PC-9 (cell line): ENCODE data around the gene SUN1. TPM values are rescaled to one million over a fixed set of nuclear protein-coding genes. Genes with fewer than 3 reads are reported as not detected.

Experiments used
- BruUV-seq: library from RNA; stranded (reverse); fragments of 400-500 nt; replicated peaks from 2 replicates; lab custom pipeline; 2021; lab: Mats Ljungman, UMichigan
- CTCF ChIA-PET: fragments of 300-600 bp; sonication (Branson Sonifier 250); formaldehyde crosslinking; loops from one replicate; lab custom pipeline; 2022; ENCODE audit warnings: antibody characterized with exemption; lab: Charles Lee
- POLR2A ChIA-PET: fragments of 300-600 bp; sonication (Branson Sonifier 250); formaldehyde crosslinking; loops from one replicate; lab custom pipeline; 2022; ENCODE audit warnings: antibody characterized with exemption; ENCODE audit not compliant: unreplicated experiment; lab: Charles Lee
- DNase-seq, 2 experiments: peaks; one replicate each; pipeline versions ENCODE4 v3.0.0 to v3.0.0-alpha.2; 2015 to 2022; ENCODE audit warnings: mixed read lengths in 1 of 2
- H2AFZ ChIP-seq: fragments of 200-600 bp; sonication (generic); 2 replicates; pipeline ENCODE4 v1.8.1; 2017; ENCODE audit warnings: antibody characterized with exemption
- H3F3A ChIP-seq: fragments of 200-600 bp; sonication (generic); 2 replicates; pipeline ENCODE4 v1.8.1; 2017; ENCODE audit warnings: antibody characterized with exemption, mild to moderate bottlenecking, low read depth; ENCODE audit not compliant: insufficient read depth
- H3K27ac ChIP-seq: fragments of 200-600 bp; sonication (generic); 2 replicates; pipeline ENCODE4 v1.6.1; 2016; ENCODE audit warnings: mixed run types
- H3K27me3 ChIP-seq: fragments of 200-600 bp; sonication (generic); 2 replicates; pipeline ENCODE4 v1.6.1; 2016; ENCODE audit warnings: low read depth, mixed run types; ENCODE audit not compliant: insufficient read depth
- H3K36me3 ChIP-seq: fragments of 200-600 bp; sonication (generic); 2 replicates; pipeline ENCODE4 v1.6.1; 2016; ENCODE audit warnings: low read depth, mixed run types
- H3K4me1 ChIP-seq: fragments of 200-600 bp; sonication (generic); replicated peaks from 2 replicates; pipeline ENCODE4 v1.6.1; 2016; ENCODE audit warnings: mixed run types; ENCODE audit not compliant: insufficient read depth
- H3K4me2 ChIP-seq: fragments of 200-600 bp; sonication (generic); 2 replicates; pipeline ENCODE4 v1.6.1; 2017; ENCODE audit warnings: mixed run types
- H3K4me3 ChIP-seq: fragments of 200-600 bp; sonication (generic); 2 replicates; pipeline ENCODE4 v1.6.1; 2016; ENCODE audit warnings: mixed run types
- H3K79me2 ChIP-seq: fragments of 200-600 bp; sonication (generic); 2 replicates; pipeline ENCODE4 v1.6.1; 2017; ENCODE audit warnings: low read depth, mixed run types
- H3K9me2 ChIP-seq: fragments of 200-600 bp; sonication (generic); 2 replicates; pipeline ENCODE4 v1.8.1; 2017; ENCODE audit warnings: mild to moderate bottlenecking; ENCODE audit not compliant: insufficient read depth
- H3K9me3 ChIP-seq: fragments of 200-600 bp; sonication (generic); 2 replicates; pipeline ENCODE4 v1.8.1; 2016; ENCODE audit warnings: low read depth; ENCODE audit not compliant: insufficient read depth
- H4K20me1 ChIP-seq: fragments of 200-600 bp; sonication (generic); 2 replicates; pipeline ENCODE4 v1.8.1; 2017; ENCODE audit not compliant: insufficient read depth
- EZH2 ChIP-seq: fragments of 200-600 bp; sonication (generic); IDR thresholded peaks from 2 replicates; pipeline ENCODE4 v1.8.0; 2017; ENCODE audit warnings: antibody characterized with exemption, low read depth
- intact Hi-C: fragments of 100-400 bp; cut with micrococcal nuclease; formaldehyde crosslinking; loops from one replicate; pipeline ENCODE4 v1.10.0; 2022; ENCODE audit not compliant: unreplicated experiment
- total RNA-seq: library from RNA; stranded (reverse); gene quantifications from 2 replicates; pipeline ENCODE4 v1.2.3, GENCODE V29; 2021
- TF ChIP-seq, protein P1 (sequence below): fragments of 200-600 bp; sonication (generic); conservative IDR thresholded peaks from 2 replicates; pipeline ENCODE4 v1.6.1; 2017; ENCODE audit warnings: mixed run types, antibody characterized with exemption, mild to moderate bottlenecking, moderate library complexity

Gene SUN1
- total RNA-seq, 1 experiment from 2014 or later: 245 TPM

DNA sequence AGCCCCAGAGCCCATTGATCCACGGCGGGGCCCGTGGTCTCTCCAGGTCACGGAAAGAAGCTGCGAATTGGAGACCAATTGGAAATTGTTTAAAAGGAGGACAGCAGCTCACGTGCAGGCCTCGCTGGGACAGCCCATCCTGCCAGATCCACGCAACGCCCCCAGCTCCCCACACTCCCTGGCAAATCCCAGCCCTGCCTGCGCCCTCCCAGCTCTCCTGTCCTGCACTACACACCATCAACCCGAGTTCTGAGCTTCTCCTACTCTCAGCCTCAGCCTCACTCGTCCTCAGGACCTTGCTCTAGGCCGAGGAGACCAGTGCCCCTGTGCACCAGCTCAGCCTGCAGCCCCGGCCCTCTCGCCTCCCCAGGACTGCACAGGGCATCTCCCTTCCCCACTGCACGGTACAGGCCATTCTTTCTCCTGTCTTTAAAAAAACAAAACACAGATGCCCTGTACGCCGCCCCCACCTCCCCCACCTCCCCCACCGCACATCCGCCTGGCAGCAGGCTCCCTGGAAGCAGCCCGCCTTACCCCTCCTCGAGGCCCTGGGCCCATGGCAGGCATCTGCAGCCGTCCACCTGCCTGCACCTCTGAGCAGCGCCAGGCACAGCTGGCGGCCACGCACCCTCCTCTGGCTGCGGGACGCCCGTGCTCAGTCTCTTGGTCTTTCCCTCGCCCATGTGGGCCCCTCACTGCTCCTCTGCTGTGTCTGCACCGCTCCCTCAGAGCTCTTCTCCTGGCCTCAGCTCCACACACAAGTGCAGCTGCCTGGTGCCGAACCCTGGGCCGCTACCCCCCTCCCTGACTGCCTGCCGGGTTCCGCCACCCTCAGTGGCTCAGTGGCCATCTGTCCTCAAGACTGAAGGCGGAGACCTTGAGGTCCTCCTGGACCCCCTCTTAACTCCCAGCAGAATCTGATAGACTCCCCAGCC lies 48.5 kb upstream of the SUN1 start:
- intact Hi-C loops: no loop called here
- Histone ChIP-seq H3K9me3 (no peaks in the 10 kb centered on the region), H3F3A (peaks cover 11% of the 10 kb centered on the region), H3K4me3 (no peak overlapping the region), H3K27me3 (no peaks in the 10 kb centered on the region), H3K4me1 (no peaks in the 10 kb centered on the region), H3K79me2 (no peaks in the 10 kb centered on the region), H2AFZ (no peak overlapping the region), H3K36me3 (peaks cover 23% of the 10 kb centered on the region), H3K9me2 (no peaks in the 10 kb centered on the region), H3K4me2 (no peak overlapping the region), H4K20me1 (peaks cover 5% of the 10 kb centered on the region; the same call in 1 of the 2 replicates), H3K27ac (no peak overlapping the region)
- ChIA-PET CTCF (interaction anchor here (0.6 kb wide), 1 partner anchor 11 kb away, joined by 3 read pairs; no protein-coding TSS in a partner anchor), POLR2A (no interaction called here)
- TF ChIP-seq EZH2: no peak
- TF ChIP-seq, protein P1, sequence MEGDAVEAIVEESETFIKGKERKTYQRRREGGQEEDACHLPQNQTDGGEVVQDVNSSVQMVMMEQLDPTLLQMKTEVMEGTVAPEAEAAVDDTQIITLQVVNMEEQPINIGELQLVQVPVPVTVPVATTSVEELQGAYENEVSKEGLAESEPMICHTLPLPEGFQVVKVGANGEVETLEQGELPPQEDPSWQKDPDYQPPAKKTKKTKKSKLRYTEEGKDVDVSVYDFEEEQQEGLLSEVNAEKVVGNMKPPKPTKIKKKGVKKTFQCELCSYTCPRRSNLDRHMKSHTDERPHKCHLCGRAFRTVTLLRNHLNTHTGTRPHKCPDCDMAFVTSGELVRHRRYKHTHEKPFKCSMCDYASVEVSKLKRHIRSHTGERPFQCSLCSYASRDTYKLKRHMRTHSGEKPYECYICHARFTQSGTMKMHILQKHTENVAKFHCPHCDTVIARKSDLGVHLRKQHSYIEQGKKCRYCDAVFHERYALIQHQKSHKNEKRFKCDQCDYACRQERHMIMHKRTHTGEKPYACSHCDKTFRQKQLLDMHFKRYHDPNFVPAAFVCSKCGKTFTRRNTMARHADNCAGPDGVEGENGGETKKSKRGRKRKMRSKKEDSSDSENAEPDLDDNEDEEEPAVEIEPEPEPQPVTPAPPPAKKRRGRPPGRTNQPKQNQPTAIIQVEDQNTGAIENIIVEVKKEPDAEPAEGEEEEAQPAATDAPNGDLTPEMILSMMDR: no peak
- no peak for DNase-seq
- no TSS peak for BruUV-seq

DNA sequence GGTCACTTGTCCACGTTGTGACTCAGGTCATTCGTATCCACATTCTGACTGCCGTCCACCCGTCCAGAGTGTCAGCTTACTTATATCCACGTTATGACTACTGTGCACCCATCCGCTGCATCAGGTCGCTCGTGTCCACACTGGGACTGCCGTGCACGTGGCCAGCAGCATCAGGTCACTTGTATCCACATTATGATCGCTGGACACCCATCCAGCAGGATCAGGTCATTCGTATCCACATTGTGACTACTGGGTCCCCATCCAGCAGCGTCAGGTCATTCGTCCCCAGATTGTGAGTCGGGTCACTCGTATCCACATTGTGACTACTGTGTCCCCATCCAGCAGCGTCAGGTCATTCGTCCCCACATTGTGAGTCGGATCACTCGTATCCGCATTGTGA lies 47.3 kb upstream of the SUN1 start:
- H3K27ac ChIP-seq: no peak overlapping the region
- H3K79me2 ChIP-seq: no peaks in the 10 kb centered on the region
- CTCF ChIA-PET: no interaction called here
- no peak overlapping the region for H3K4me2 ChIP-seq
- no peak for TF ChIP-seq EZH2
- TF ChIP-seq, protein P1: no peak
- H2AFZ ChIP-seq: no peak overlapping the region
- H3K27me3 ChIP-seq: no peaks in the 10 kb centered on the region
- H4K20me1 ChIP-seq: peaks cover 2% of the 10 kb centered on the region; the same call in 1 of the 2 replicates
- H3F3A ChIP-seq: peaks cover 13% of the 10 kb centered on the region
- POLR2A ChIA-PET: interaction anchor here (0.6 kb wide), 1 partner anchor 413 kb away, joined by 4 read pairs; no protein-coding TSS in a partner anchor
- no peak overlapping the region for H3K4me3 ChIP-seq
- intact Hi-C loops: loop anchor here (5.0 kb wide), 2 partner anchors 67 to 392 kb away; no protein-coding TSS in a partner anchor
- H3K9me3 ChIP-seq: no peaks in the 10 kb centered on the region
- no peaks in the 10 kb centered on the region for H3K9me2 ChIP-seq
- no peaks in the 10 kb centered on the region for H3K4me1 ChIP-seq
- H3K36me3 ChIP-seq: peaks cover 23% of the 10 kb centered on the region
- no TSS peak for BruUV-seq
- no peak for DNase-seq

DNA sequence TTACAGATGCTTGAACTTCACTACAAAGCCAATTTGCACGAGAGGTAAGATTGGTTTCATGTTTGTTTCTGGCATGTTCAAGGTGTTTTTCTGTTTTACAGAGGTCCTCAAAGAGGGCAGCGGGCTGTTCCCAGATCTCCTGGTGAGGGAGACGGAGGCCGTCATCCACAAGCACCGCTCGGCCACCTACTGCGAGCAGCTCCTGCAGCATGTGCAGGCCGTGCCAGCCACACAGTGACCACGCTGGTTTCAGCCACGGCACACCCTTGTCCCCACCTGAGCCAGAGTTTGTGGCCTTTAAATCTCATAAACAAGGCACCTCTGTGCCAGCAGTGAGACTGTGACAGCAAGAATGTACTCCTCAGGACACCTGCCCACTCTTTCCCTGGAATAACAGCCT lies 46.9 kb upstream of the SUN1 start:
- Histone ChIP-seq H3K9me2 (no peaks in the 10 kb centered on the region), H3K27me3 (no peaks in the 10 kb centered on the region), H2AFZ (no peak overlapping the region), H4K20me1 (peaks cover 2% of the 10 kb centered on the region; the same call in 1 of the 2 replicates), H3K4me1 (no peaks in the 10 kb centered on the region), H3K4me2 (no peak overlapping the region), H3K9me3 (no peaks in the 10 kb centered on the region), H3F3A (peaks cover 13% of the 10 kb centered on the region), H3K27ac (no peak overlapping the region), H3K4me3 (no peak overlapping the region), H3K79me2 (no peaks in the 10 kb centered on the region), H3K36me3 (peaks cover 19% of the 10 kb centered on the region)
- POLR2A ChIA-PET: interaction anchor here (0.6 kb wide), 1 partner anchor 413 kb away, joined by 4 read pairs; no protein-coding TSS in a partner anchor
- intact Hi-C loops: loop anchor here (5.0 kb wide), 2 partner anchors 67 to 392 kb away; no protein-coding TSS in a partner anchor
- DNase-seq: no peak
- no peak for TF ChIP-seq EZH2
- TF ChIP-seq, protein P1: no peak
- no TSS peak for BruUV-seq
- CTCF ChIA-PET: no interaction called here
